Progenitor cell of endocrine pancreas (in vitro differentiated cells): ENCODE measurements around the gene GPR176. TPM values are rescaled to one million over a fixed set of nuclear protein-coding genes. Genes with fewer than 3 reads are reported as not detected.

Experiments
- DNase-seq: peaks from one replicate; pipeline ENCODE4 v3.0.0; 2021; ENCODE audit warnings: low spot score; ENCODE audit not compliant: unreplicated experiment
- H3K27ac Mint-ChIP-seq: 2 replicates; pipeline ENCODE4 v1.8.0; 2021; ENCODE audit warnings: mild to moderate bottlenecking, moderate library complexity, mixed read lengths
- H3K27me3 Mint-ChIP-seq: 2 replicates; pipeline ENCODE4 v1.8.0; 2021; ENCODE audit warnings: mixed read lengths
- H3K36me3 Mint-ChIP-seq: 2 replicates; pipeline ENCODE4 v1.8.0; 2022; ENCODE audit warnings: mixed read lengths; ENCODE audit not compliant: insufficient read depth
- H3K4me1 Mint-ChIP-seq: 2 replicates; pipeline ENCODE4 v1.8.0; 2021; ENCODE audit warnings: low read depth, mixed read lengths
- H3K4me3 Mint-ChIP-seq: 2 replicates; pipeline ENCODE4 v1.8.0; 2021; ENCODE audit warnings: low read depth, mild to moderate bottlenecking, moderate library complexity, mixed read lengths
- H3K9me3 Mint-ChIP-seq: 2 replicates; pipeline ENCODE4 v1.8.0; 2021; ENCODE audit warnings: low read depth, mixed read lengths
- total RNA-seq: library from RNA; stranded (reverse); gene quantifications from 2 replicates; pipeline ENCODE4 v1.2.1, GENCODE V29; 2021
- TF ChIP-seq, protein P1 (sequence below): fragments of 200-600 bp; sonication (generic); IDR thresholded peaks from one replicate; pipeline ENCODE4 v1.5.0; 2021; ENCODE audit warnings: antibody characterized with exemption, mild to moderate bottlenecking; ENCODE audit not compliant: unreplicated experiment

The GPR176 gene
- total RNA-seq, 1 donor from 2014 or later, result 1.0 TPM

DNA sequence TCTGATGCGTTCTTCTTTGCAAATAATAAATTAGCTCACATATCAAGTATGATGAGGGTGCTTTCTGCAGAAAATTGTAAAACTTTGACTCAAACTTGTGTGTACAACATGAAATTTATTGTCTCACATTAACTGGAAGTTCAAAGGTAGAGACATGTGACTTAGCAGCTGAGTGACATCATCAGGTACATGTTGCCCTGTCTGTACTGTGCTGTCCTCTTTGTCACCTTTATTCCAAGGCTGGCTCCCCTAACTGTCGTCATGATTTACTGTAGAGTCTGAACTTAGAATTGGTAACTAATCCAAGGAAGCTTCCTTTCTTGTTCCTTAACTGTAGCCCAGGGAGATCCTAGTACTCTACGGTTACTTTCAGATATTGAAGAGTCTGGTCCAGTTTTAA is 125.1 kb downstream of the GPR176 start:
- no peak overlapping the region for H3K4me3 Mint-ChIP-seq
- DNase-seq, result no peak
- H3K27me3 Mint-ChIP-seq, result peaks cover 7% of the 10 kb centered on the region
- no peaks in the 10 kb centered on the region for H3K36me3 Mint-ChIP-seq
- H3K4me1 Mint-ChIP-seq, result peaks cover 6% of the 10 kb centered on the region
- no peak overlapping the region for H3K27ac Mint-ChIP-seq
- H3K9me3 Mint-ChIP-seq, result no peaks in the 10 kb centered on the region
- TF ChIP-seq, protein P1, sequence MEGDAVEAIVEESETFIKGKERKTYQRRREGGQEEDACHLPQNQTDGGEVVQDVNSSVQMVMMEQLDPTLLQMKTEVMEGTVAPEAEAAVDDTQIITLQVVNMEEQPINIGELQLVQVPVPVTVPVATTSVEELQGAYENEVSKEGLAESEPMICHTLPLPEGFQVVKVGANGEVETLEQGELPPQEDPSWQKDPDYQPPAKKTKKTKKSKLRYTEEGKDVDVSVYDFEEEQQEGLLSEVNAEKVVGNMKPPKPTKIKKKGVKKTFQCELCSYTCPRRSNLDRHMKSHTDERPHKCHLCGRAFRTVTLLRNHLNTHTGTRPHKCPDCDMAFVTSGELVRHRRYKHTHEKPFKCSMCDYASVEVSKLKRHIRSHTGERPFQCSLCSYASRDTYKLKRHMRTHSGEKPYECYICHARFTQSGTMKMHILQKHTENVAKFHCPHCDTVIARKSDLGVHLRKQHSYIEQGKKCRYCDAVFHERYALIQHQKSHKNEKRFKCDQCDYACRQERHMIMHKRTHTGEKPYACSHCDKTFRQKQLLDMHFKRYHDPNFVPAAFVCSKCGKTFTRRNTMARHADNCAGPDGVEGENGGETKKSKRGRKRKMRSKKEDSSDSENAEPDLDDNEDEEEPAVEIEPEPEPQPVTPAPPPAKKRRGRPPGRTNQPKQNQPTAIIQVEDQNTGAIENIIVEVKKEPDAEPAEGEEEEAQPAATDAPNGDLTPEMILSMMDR, result no peak

DNA sequence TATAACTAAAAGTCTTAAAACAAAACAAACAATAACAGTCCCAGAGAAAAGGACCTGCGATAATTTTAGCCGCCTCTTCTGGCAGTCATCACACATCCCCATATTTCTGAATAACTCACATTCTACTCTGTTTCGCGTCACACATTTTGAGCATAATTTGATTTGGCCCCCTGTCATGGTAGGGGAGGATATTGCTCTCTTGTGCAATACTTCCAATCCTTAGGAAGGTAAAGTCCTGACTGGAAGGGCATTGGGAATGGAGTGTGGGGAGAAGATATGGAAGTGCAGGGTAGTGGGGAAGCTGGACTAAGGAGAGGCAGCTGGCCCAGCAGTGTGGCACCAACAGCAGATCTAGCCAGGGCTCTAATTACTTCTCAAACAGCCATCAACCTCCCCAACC is 126.1 kb downstream of the GPR176 start:
- Mint-ChIP-seq H3K4me1 (peaks cover 6% of the 10 kb centered on the region), H3K27me3 (peaks cover 4% of the 10 kb centered on the region)
- no peak for DNase-seq

DNA sequence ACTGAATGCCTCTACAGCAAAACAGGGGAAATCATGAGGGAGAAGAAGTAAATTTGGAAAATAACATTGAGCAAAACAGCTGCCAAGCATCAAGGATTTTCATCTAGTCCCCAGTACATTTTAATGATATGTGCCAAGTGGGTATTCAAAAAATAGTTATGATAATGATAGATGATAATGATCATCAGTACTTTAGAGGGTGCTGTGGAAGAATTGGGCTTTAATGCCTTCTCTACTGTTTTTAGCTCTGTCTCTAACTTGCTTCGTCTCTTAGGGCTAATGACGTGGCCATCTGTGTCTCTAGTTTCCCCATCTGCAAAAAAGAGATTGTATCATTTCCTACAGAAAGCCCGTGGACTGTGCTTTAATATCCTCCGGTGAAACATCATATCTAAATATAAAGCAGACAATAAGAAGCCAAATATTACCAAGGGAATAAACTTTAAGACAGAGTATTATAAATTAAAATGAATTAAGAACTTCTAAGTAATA is 127.2 kb downstream of the GPR176 start:
- Mint-ChIP-seq H3K27me3 (peaks cover 4% of the 10 kb centered on the region), H3K36me3 (no peaks in the 10 kb centered on the region), H3K27ac (no peak overlapping the region), H3K4me3 (no peak overlapping the region), H3K4me1 (peaks cover 11% of the 10 kb centered on the region), H3K9me3 (no peaks in the 10 kb centered on the region)
- TF ChIP-seq, protein P1, result no peak
- DNase-seq, result no peak

More for the DNA sequence above, 126.1 kb downstream of the GPR176 start:
- Mint-ChIP-seq H3K27ac (no peak overlapping the region), H3K4me3 (no peak overlapping the region), H3K9me3 (no peaks in the 10 kb centered on the region), H3K36me3 (no peaks in the 10 kb centered on the region)
- TF ChIP-seq, protein P1, result no peak

DNA sequence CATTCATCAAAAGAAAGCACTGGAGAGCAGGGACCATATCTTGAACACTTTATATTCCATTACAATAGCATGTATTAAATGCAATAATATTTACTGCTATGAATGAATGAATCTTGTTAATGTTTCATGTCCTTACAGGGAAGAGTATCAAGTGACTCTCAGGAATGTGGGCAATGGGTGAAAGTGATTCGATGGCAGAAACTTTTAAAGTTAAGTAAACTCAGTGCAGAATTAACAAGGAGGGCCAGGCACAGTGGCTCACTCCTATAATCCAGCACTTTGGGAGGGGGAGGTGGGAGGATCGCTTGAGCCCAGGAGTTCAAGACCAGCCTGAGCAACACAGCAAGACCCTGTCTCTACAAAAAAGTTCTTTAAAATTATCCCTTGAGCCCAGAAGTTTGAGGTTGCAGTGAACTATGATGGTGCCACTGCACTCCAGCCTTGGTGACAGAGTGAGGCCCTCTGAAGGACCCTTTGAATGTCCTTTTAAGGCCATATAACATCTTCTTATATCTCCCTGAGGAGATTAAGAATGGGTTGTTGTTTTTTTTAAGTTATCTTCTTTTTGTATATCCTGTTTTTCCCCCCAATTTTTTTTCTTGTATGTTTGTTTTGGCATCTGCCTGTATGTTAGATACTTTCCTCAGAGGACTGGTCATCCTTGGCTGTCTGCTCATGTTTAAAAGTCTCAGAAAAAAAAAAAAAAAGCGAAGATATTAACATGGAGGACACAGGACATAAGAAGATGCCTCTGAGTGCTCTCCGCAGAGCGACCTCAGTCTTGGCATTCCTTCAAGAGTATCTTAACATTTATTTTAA is 127.8 kb downstream of the GPR176 start:
- H3K27me3 Mint-ChIP-seq, result peaks cover 4% of the 10 kb centered on the region
- DNase-seq, result no peak
- peaks cover 17% of the 10 kb centered on the region for H3K4me1 Mint-ChIP-seq
- TF ChIP-seq, protein P1, result no peak
- no peaks in the 10 kb centered on the region for H3K9me3 Mint-ChIP-seq
- no peak overlapping the region for H3K4me3 Mint-ChIP-seq
- H3K27ac Mint-ChIP-seq, result no peak overlapping the region
- no peaks in the 10 kb centered on the region for H3K36me3 Mint-ChIP-seq

DNA sequence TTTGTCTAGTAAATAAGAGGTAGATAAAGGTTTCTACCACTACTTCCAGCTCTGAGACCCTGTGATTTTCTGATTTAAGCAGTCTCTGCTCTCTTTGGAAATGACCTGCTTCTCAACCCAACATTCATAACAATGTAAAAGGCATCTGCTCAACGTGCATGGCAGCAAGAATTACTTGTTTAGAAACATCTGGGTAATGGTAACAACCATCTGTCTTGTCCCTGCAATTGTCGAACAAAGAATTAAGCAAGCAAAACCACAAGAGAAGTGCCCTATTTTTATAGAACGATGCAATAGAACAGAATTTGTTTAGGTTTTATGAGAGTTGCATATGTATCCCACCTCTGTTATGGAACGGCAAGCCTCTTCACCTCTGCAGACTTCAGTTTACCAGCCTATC is 130.3 kb downstream of the GPR176 start:
- TF ChIP-seq, protein P1, result no peak
- Mint-ChIP-seq H3K9me3 (no peaks in the 10 kb centered on the region), H3K27me3 (no peaks in the 10 kb centered on the region), H3K4me3 (no peak overlapping the region), H3K27ac (no peak overlapping the region), H3K4me1 (peaks cover 26% of the 10 kb centered on the region), H3K36me3 (no peaks in the 10 kb centered on the region)
- DNase-seq, result no peak
